Stimulated activated CD4-positive, alpha-beta T cell treated with anti-CD3 and anti-CD28 coated beads, Interleukin-12 subunit alpha, Interleukin-12 subunit beta, amount 100 ng/mL, for 4 hours (primary cell): ENCODE data around the gene TRIO.

Source experiments
- DNase-seq: peaks from one replicate; pipeline ENCODE4 v3.0.0-alpha.2; 2020

Gene TRIO

DNA sequence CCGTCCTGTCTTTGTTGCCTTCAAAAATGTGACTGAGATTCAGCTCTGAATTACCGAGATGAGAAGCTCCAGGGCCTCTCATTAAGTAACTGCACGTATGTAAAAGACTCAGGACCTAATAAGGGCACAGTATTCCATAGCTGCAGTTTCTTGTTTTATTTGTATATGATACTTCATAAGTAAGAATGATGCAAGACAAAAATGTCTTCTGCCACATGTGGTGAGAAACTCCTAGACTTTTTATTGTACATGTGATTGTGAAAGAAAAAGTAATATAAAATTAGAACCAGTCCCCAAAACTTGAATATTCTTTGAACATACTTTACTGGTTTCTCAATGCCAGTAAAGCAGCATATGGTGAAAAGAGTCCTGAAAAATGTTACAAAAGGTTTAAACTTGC, 328.4 kb downstream of the TRIO start:
- DNase-seq = no peak

DNA sequence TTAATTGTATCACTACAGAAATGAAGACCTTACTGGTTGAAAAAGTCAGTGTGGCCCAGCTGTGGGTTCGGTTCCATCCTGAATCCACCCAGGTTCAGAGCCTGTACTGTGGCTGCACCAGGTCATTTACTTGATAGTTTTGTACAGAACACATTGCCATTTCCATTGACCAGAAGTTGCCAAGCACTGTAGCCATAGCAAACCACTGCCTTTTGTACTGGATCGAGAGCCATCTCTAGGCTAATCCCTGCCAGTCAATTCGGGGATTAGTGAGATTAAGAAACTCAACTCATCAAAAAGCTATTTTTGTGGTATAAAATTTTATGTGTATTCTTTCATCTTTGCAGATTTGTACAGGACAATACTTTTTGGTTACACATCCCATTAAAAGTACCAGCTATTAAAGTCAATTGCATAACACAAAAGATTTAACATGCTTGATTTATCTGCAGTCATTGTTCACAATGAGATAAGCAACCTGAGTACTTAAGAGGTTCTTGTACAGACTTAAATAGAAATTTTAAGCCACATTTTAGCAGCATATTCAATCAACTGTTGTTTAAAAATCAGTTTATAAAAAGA, 329.9 kb downstream of the TRIO start:
- DNase-seq = no peak

DNA sequence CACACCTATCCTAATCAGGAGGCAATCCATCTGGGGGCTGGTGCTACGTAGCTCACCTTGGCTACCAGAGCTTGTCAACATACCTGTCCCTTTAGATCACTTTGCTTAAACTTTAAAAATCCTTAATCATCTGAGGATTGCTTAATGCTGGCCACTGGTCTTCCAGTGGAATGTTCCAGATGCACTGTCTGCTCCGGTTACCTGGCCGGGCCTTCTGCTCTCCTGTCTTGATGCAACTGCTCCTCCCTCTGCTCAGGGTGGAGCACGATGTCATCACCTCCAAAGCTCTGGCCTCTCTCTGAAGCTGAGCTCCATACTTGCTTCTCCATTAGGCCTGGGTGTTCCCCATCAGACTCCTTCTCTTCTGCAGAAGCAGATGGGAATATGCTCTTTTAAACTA, 331.9 kb downstream of the TRIO start:
- no peak for DNase-seq

DNA sequence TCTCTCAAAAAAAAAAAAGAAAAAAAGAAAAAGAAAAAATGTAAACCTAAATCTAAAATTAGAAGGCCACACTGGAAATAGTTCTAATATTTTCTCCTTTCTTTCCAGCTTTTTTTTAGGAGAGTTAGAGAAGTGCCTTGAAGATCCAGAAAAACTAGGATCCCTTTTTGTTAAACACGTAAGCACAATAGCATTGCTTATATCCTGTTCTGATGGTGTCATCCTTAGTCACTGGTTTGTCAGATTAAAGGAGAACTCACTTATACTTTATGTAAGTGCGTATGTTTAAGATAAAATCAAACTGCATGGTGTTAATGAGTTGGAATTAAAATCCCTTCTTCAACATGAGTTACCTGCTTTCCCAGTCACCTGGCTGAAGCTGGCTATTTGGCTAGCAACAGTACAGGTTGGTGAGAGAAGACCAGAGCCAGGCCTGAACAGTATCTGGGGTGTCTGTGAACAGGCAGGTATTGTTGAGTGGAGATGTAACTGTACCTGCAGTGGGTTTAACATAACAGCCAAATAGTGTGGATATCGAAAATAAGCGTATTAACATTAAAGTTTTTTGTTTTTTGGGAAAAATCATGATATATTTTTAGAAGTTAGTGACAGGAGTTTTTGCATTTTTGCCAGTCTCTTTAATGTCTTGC, 333.8 kb downstream of the TRIO start:
- no peak for DNase-seq

DNA sequence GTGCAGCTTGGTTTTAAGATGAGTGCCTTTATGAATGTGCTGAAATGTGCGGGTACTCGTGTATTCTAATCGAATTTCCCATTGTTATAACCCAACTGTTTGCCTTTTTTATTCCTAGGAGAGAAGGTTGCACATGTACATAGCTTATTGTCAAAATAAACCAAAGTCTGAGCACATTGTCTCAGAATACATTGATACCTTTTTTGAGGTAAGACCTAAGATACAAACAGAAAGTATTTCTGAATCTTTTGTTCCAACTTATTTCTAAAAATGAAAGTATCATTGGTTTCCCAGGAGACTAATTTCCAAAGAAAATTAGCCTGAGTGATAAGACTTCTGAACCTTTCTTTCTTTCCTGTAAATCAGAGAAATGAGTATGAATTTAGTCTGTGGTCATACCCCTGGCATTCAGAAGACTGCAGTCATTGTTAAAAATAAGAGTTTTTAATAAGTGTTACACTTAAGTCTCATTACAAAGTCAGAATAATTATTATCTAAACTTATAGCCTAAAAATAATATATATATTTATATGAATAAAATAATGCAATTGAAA, 336.1 kb downstream of the TRIO start:
- DNase-seq = no peak

DNA sequence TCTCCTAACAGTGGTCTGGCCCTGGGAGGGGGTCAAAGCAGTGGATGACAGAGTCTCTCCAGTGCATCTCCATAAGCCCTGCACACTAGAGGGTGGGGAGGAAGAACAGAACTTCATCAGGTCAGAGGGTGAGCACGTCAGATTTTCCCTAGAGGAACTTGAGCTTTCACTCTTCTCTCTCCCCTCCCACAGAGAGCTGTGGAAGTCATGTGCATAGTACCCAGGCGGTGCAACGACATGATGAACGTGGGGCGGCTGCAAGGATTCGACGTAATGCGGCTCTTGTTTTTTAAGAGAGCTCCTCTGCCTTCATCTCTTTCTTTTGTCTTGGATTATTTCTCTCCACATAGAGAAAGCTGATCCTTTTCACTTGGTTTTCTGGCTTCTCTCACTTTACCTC, 338.2 kb downstream of the TRIO start:
- no peak for DNase-seq

DNA sequence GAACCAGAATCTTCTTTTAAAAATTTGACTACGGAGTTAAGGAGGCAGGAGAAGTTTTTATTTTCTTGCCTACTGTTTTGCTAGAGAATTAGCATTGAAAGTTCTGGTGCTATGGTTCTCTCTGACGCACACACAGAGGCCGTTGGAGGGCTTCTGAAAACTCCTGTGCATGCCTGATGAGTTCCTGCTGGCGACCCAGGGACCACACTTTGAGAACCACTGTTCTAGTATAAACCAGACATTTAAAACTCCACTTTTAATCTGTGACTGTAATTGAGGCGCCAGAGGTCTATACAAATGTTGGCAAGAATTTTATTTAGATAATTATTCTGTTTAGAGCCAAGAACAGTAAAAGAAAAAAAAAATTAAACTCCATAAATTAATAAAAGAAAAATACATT, 338.9 kb downstream of the TRIO start:
- no peak for DNase-seq

DNA sequence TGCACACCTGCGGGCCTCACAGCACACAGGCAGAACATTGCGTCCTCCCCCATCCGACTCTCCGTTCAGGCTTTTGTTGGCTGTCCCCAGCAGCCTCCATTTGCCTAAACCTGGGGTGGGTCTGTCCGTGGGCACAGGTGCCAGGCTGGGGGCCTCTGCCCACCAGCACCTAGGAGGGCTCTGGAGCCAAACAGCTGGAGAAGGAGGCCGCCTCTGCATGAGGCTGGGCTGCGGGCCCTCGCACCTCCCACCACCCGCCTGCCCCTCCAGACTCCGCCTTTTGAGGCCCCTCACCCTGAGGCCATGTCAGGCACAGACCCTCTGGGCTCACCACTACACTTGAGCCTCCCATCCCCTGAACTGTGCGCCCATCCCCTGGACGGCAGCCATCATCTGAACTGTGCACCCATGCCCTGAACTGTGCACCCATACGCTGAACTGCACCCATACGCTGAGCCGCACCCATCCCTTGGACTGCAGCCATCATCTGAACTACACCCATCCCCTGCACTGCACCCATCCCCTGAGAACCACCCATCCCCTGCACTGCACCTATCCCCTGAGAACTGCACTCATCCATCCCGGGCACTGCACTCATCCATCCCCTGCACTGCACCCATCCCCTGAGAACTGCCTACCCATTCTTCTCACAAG, 340.5 kb downstream of the TRIO start:
- DNase-seq = no peak

DNA sequence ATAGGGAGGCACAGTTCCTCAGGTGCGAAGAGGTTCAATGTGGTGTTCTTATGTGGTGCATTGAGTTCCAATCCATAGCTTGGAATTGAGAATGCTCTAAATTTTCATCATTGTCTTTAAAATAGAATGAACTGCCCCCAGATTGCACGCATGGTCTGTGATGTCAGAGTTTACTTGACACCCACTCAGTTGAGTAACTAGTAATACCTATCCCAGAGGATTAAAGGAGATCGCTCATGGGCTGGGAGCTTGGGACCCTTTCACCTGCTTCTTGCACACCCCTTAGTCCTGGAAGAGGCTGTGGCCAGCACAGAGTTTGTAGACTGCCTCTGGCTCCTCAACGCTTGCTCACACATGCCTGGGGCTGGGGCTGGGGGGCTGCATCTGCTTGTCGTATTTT, 343.3 kb downstream of the TRIO start:
- no peak for DNase-seq

DNA sequence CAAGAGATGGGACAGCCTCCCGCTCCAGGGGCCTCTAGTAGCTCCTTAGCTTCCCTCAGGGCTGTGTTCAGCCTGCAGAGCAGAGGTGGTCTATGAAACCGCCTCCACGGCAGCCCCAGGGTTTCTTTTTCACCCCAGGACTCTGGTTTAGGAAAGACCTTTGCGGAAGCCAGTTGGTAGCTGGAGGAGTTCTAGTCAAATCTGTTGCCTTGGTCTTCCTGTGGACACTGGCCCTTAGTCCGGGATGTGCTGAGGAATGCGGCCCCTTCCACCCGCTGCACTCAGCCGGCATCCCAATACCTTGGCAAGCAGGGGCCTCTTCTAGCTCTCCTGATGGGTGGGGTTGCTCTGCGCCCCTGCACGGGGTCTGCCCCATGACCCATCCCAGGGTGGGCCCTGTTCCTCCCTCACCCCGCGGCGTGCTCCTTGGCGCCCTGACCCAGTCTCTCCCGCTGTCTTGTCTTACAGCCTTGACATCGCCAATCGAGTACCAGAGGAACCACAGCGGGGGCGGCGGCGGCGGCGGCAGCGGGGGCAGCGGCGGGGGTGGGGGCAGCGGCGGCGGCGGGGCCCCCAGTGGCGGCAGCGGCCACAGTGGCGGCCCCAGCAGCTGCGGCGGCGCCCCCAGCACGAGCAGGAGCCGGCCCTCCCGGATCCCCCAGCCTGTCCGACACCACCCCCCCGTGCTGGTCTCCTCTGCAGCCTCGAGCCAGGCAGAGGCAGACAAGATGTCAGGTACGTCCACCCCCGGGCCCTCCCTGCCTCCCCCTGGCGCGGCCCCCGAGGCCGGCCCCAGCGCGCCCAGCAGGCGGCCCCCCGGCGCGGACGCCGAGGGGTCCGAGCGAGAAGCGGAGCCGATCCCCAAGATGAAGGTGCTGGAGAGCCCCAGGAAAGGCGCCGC, 344.1 kb downstream of the TRIO start:
- DNase-seq = no peak

DNA sequence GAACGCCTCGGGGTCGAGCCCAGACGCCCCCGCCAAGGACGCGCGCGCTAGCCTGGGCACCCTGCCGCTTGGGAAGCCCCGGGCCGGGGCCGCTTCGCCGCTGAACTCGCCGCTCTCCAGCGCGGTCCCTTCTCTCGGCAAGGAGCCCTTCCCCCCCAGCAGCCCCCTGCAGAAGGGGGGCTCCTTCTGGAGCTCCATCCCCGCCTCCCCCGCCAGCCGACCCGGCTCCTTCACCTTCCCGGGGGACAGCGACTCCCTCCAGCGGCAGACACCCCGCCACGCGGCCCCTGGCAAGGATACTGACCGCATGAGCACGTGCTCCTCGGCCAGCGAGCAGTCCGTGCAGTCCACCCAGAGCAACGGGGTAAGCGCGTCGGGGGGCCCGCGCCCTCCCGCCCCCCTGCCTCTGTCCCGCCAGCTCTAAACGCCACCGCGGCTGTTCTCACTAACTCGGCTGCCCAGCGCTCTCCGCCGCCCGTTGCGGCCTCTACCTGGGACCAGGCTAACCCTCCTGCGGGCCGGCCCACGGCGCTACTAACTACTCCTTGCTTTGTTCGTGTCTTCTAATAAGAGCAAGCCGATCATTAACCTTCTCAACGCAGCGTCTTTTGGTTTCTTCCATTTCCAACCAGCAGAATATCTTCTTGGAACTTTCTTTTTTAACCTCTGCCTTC, 344.9 kb downstream of the TRIO start:
- no peak for DNase-seq

DNA sequence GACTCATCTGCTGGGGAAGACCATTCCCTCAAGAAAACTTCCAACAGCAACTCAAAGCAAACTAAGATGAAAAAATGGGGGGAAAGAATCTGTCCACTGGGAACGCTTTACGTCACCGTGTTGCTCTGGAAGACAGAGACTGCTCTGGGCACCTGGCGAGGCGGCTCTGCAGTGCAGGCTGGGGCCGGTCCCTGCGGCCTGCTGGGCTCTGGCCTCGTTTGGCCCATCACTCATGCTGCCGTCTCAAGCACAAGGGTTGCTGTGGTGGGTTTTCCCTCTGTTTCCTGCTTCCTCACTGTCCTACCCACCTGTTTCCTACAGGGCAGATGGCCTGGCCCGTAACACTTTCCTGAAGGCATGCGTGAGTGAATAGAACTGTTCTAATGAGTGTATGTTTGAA, 345.6 kb downstream of the TRIO start:
- no peak for DNase-seq

DNA sequence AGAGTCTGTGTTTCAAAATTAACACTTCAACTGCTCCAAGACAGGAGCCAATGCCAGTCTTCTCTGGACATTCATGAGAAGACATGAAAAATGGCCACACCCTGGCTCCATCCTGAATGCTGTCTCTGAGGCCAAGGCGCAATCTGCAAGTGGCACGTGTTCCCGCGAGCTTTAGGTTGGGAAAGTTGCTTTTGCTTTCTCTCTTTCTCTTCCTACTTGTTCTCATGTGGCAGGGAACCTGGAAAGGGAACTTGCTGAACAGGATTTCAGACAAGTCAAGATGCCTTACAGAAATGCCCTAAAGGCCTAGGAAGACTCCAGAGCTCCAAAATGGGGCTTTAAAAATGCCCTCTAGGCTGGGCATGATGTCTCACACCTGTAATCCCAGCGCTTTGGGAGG, 346.5 kb downstream of the TRIO start:
- no peak for DNase-seq

DNA sequence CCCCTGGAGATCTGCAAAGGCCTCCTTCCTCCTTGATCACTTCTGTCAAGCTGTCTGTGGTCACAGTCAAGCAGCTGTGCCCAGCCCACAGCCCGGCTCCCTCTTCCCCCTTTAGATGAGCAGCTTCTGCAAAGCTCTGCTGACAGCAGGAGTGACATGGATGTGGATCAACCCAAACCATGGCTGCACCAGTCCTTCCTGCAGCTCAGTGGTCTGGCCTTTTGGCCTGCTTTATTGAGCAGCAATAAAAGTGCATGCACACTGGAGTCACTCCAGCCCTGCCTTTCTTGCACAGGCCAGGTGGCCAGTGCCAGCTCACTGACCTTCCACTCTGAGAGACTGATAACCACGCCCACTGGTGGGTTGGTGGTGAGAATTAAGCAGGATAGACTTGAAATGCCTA, 347.2 kb downstream of the TRIO start:
- DNase-seq = no peak

DNA sequence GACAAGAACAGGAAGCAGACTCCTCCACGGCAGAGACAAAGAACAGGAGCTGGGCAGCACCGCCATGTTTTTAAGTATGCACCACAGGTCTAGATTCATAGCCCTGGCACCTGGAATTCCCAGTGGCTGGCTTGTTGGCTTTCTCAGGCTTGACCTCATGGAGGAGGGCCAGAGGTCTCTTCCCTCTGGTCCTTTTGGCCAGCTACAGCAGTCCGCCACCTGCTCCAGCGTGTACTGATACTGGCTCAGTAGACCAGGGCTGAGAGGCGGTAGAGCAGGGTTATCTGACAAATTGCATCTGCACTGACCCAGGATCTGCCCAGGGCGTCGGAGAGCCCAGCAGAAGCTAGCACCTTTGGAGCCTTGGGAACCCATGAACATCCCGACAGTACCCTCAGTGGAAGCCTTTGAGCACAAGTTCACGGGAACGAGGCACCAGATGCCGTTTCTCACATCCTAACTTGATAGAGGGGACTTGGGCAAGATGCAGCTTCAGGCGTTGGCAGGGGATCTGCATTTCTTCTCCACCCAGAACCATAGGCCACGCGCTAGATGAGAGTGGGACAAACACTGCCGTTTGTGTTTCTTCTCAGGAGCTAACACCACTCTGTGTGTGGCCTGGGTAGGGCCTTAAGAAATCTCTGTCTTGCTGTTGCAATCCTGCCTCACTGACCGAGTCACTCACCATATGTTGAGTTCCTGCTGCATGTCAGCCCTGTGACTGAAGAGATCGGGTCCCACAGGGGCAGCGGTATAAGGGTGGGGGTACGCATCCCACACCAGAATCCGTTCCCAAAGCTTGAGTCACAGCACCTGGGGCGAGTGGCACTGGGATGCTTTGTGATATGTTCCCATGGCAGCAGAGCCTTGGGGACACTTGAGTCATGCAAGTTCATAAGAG, 348.1 kb downstream of the TRIO start:
- no peak for DNase-seq

DNA sequence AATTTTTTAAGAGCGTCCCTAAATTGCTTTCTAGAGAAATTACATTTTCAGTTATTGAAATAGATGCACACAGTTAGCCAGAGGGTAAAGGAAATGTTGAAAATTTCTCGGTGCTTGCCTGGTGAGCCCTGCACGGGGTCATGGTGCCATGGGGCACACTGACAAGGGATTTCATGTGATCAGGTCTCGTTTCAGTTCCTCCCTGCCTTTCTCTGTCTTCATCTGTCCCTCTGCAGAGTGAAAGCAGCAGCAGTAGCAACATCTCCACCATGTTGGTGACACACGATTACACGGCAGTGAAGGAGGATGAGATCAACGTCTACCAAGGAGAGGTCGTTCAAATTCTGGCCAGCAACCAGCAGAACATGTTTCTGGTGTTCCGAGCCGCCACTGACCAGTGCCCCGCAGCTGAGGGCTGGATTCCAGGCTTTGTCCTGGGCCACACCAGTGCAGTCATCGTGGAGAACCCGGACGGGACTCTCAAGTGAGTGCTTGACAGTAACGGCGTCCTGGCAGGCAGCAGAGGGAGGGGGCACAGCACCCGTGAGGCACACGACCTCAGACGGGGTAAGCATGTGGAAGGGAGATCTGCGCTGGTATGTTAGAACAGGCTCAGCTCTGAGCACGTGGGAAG, 349.3 kb downstream of the TRIO start:
- no peak for DNase-seq

DNA sequence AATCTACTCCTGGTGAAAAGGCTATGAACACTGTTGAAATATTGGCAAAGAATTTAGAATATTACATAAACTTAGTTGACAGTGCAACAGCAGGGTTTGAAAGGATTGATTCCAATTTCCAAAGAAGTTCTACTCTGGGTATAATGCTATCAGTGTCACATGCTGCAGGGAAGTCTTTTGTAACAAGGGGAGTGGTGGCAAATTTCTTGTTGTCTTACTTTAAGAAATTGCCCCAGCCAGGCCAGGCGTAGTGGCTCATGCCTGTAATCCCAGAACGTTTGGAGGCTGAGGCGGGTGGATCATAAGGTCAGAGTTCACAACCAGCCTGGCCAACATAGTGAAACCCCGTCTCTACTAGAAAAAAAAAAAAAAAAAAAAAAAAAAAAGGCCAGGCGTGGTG, 352.2 kb downstream of the TRIO start:
- DNase-seq = no peak

DNA sequence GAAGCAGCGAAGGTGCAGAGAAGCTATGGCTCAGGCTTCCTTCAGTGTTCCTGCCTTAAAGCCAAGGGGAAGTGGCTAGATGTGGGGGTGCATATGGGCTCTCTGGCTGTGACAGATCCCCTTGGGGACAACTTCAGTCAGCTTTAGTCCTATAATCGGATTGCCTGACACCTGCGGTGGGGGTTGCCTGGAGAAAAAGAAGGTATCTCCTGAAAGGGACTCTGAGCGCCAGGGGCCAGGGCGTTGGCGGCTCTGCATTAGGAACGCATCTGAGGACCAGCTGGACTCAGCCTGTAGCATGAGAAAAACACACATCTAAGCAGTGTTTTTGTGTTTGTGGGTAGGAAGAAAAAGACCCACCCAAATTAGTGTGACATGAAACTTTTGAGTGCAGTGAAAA, 354.2 kb downstream of the TRIO start:
- no peak for DNase-seq

DNA sequence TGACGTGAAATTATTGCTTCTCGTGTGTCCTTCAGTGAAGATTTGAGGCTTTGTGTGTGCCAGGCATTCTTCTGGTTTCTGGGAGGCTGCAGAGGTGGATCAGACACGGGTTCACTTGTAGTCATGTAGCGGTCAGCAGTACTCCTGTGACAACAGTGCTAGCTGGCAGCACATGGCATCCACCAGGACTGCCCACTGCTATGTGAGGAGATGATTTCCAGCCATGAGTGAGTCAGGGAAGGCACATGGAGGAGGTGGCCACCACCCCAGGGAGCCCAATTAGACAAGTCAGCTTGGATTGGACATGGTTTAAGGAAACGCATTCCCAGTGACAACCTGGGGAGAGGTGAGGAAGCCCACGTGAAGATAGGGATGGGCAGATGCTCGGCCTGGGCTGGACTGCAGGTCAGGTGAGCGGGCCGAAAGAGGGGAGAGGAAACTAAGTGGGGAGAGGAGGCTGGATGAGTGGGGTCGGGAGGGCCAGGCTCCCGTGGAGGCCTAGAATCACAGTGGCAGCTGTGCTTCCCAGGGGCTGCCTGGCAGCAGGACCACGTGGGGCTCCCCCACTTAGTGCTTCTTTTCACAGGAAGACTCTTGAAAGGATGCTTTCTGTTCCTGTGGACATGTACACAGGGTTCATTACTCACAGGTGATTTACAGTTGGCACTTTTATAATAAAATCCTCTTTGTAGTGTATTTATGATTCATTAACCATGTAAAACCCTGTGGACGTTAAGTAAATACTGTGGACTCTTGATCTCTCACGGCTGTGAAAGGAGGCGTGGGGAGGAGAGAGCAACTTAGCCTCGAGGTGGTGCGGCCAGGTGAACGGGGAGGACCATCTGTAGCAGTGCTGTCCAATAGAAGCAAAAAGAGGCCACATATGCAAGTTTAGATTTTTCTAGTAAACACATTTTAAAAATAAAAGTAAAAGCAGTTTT, 358.5 kb downstream of the TRIO start:
- no peak for DNase-seq

DNA sequence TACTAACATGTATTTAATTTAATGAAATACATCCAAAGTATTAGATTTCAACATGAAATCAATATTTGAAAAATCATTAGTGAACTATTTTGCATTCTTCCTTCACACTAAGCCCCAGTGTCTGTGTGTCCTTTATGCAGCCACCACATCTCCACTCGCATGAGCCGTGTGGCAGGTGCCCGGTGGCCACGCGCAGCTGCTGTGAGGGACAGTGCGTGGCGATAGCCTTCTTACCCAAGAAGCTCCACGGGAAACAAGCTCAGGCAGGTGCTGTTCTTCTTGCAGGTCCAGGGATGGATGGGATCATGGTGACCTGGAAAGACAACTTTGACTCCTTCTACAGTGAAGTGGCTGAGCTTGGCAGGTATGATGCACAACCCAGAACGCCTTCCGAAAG, 359.1 kb downstream of the TRIO start:
- DNase-seq = no peak
